H1 (cell line): ENCODE measurements around the gene BUD23.

ENCODE experiments used
- CBX8 ChIP-seq: fragments of 300-800, 300-1000 bp; sonication (generic); IDR thresholded peaks from 2 replicates; pipeline ENCODE4 v1.7.1; 2016; ENCODE audit warnings: low read depth, low read length, borderline replicate concordance
- CHD2 ChIP-seq: IDR thresholded peaks from 2 replicates; pipeline ENCODE4 v1.6.1; 2012; ENCODE audit warnings: low read length, improper control_type of control experiment
- CREB1 ChIP-seq: IDR thresholded peaks from 2 replicates; pipeline ENCODE4 v1.6.1; 2012; ENCODE audit warnings: inconsistent platforms
- GTF2F1 ChIP-seq: IDR thresholded peaks from 2 replicates; pipeline ENCODE4 v1.6.1; 2012; ENCODE audit warnings: low read depth, low read length, improper control_type of control experiment, borderline replicate concordance
- MAFK ChIP-seq: IDR thresholded peaks from 2 replicates; pipeline ENCODE4 v1.6.1; 2012; ENCODE audit warnings: low read depth, mild to moderate bottlenecking, improper control_type of control experiment, low read length
- NANOG ChIP-seq: IDR thresholded peaks from 2 replicates; pipeline ENCODE4 v1.6.1; 2011; ENCODE audit warnings: low read length, low read depth, mild to moderate bottlenecking, inconsistent platforms; ENCODE audit not compliant: insufficient read depth, poor library complexity, severe bottlenecking
- POLR2A ChIP-seq, 2 experiments: IDR thresholded peaks; 1 replicate in 1 of 2; 2 replicates in 1 of 2; pipeline ENCODE4 v1.6.1; 2011; ENCODE audit warnings: low read depth in 2 of 2, low read length in 2 of 2, mild to moderate bottlenecking in 2 of 2; ENCODE audit errors: control extremely low read depth in 1 of 2
- POLR2AphosphoS5 ChIP-seq: IDR thresholded peaks from 2 replicates; pipeline ENCODE4 v1.6.1; 2011; ENCODE audit warnings: low read depth, low read length
- RBBP5 ChIP-seq: IDR thresholded peaks from 2 replicates; pipeline ENCODE4 v1.7.1; 2012; ENCODE audit warnings: low read depth, mild to moderate bottlenecking, inconsistent platforms, low read length, moderate library complexity, borderline replicate concordance
- RNF2 ChIP-seq: fragments of 200-900, 300-1000 bp; sonication (generic); IDR thresholded peaks from 2 replicates; pipeline ENCODE4 v1.7.1; 2016; ENCODE audit warnings: borderline replicate concordance, low read depth, mild to moderate bottlenecking, antibody characterized with exemption, low read length; ENCODE audit not compliant: poor library complexity, severe bottlenecking; ENCODE audit errors: missing control alignments
- TCF12 ChIP-seq: IDR thresholded peaks from 2 replicates; pipeline ENCODE4 v1.6.1; 2011; ENCODE audit warnings: low read depth, mild to moderate bottlenecking, low read length
- TEAD4 ChIP-seq: IDR thresholded peaks from 2 replicates; pipeline ENCODE4 v1.6.1; 2012; ENCODE audit warnings: low read depth, low read length, inconsistent platforms, mixed read lengths
- TF ChIP-seq, protein P1 (sequence below), 3 experiments: IDR thresholded peaks; 1 replicate in 2 of 3; 2 replicates in 1 of 3; pipeline versions ENCODE4 v1.5.1 to v1.6.1; 2011; ENCODE audit warnings: low read length in 3 of 3, mild to moderate bottlenecking in 3 of 3, inconsistent platforms in 2 of 3, low read depth in 1 of 3, moderate library complexity in 1 of 3; ENCODE audit not compliant: insufficient read depth in 1 of 3; ENCODE audit errors: control extremely low read depth in 1 of 3
- TF ChIP-seq, protein P2 (sequence below): IDR thresholded peaks from 2 replicates; pipeline ENCODE4 v1.6.1; 2011; ENCODE audit warnings: low read length, improper control_type of control experiment

DNA sequence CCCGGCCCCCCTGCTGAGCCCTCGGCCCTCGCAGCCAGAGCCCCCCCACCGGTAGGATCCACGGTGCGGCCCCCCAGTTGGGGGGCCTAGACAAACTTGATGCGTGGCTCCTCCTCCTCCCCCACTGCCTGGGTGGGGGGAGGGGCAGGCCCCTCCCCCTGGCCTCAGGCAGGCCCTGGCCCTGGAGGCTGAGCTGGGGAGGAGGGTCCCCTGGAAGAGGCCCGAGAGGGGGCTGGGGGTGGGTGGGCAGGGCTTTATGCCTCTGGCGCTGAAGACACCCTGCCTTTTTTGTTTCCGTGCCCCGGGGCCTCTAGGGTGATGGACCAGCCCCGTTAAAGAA lies 12.1 kb upstream of the BUD23 start:
- TF ChIP-seq POLR2A (IDR thresholded peaks at IDR 0.05; ENCODE audit: control extremely low read depth in 1 of 2, low read depth in 2 of 2, low read length in 2 of 2) (no peak), POLR2AphosphoS5 (no peak), NANOG (no peak), MAFK (no peak), TEAD4 (no peak), TCF12 (no peak), CHD2 (no peak), RBBP5 (no peak), CBX8 (no peak), CREB1 (no peak), GTF2F1 (no peak), RNF2 (no peak)
- TF ChIP-seq, protein P1, sequence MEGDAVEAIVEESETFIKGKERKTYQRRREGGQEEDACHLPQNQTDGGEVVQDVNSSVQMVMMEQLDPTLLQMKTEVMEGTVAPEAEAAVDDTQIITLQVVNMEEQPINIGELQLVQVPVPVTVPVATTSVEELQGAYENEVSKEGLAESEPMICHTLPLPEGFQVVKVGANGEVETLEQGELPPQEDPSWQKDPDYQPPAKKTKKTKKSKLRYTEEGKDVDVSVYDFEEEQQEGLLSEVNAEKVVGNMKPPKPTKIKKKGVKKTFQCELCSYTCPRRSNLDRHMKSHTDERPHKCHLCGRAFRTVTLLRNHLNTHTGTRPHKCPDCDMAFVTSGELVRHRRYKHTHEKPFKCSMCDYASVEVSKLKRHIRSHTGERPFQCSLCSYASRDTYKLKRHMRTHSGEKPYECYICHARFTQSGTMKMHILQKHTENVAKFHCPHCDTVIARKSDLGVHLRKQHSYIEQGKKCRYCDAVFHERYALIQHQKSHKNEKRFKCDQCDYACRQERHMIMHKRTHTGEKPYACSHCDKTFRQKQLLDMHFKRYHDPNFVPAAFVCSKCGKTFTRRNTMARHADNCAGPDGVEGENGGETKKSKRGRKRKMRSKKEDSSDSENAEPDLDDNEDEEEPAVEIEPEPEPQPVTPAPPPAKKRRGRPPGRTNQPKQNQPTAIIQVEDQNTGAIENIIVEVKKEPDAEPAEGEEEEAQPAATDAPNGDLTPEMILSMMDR (IDR thresholded peaks at IDR 0.05; ENCODE audit: control extremely low read depth in 1 of 3, insufficient read depth in 1 of 3, low read depth in 1 of 3, low read length in 3 of 3), result no peak
- TF ChIP-seq, protein P2, sequence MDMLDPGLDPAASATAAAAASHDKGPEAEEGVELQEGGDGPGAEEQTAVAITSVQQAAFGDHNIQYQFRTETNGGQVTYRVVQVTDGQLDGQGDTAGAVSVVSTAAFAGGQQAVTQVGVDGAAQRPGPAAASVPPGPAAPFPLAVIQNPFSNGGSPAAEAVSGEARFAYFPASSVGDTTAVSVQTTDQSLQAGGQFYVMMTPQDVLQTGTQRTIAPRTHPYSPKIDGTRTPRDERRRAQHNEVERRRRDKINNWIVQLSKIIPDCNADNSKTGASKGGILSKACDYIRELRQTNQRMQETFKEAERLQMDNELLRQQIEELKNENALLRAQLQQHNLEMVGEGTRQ, result no peak
